Neural crest cell (in vitro differentiated cells): ENCODE results near the gene WDR43. TPM values are rescaled to one million over a fixed set of nuclear protein-coding genes. Genes with fewer than 3 reads are reported as not detected.
A peak's percentile ranks its signal among the peaks of the same experiment; 100 is the strongest.

ENCODE experiments used
- DNase-seq: peaks from one replicate; pipeline ENCODE4 v3.0.0; 2021; ENCODE audit warnings: low read depth, mixed read lengths, low spot score
- H3K27ac Mint-ChIP-seq: one replicate; pipeline ENCODE4 v1.8.0; 2021; ENCODE audit warnings: mild to moderate bottlenecking, mixed read lengths; ENCODE audit not compliant: unreplicated experiment
- H3K27me3 Mint-ChIP-seq: 2 replicates; pipeline ENCODE4 v1.8.0; 2021; ENCODE audit warnings: low read depth, mild to moderate bottlenecking, mixed read lengths
- H3K36me3 Mint-ChIP-seq: 2 replicates; pipeline ENCODE4 v1.8.0; 2021; ENCODE audit warnings: low read depth, mild to moderate bottlenecking, mixed read lengths
- H3K4me1 Mint-ChIP-seq: 2 replicates; pipeline ENCODE4 v1.8.0; 2021; ENCODE audit warnings: mixed read lengths
- H3K4me3 Mint-ChIP-seq: one replicate; pipeline ENCODE4 v1.8.0; 2021; ENCODE audit warnings: mild to moderate bottlenecking, mixed read lengths
- H3K9me3 Mint-ChIP-seq: 2 replicates; pipeline ENCODE4 v1.8.0; 2021; ENCODE audit warnings: mixed read lengths
- total RNA-seq: library from RNA; stranded (reverse); gene quantifications from 2 replicates; pipeline ENCODE4 v1.2.1, GENCODE V29; 2021
- TF ChIP-seq, protein P1 (sequence below): fragments of 200-600 bp; sonication (generic); conservative IDR thresholded peaks from 2 replicates; pipeline ENCODE4 v1.5.0; 2021; ENCODE audit warnings: antibody characterized with exemption, mild to moderate bottlenecking

WDR43 gene
- total RNA-seq, 1 donor from 2014 or later: 70.6 TPM

DNA sequence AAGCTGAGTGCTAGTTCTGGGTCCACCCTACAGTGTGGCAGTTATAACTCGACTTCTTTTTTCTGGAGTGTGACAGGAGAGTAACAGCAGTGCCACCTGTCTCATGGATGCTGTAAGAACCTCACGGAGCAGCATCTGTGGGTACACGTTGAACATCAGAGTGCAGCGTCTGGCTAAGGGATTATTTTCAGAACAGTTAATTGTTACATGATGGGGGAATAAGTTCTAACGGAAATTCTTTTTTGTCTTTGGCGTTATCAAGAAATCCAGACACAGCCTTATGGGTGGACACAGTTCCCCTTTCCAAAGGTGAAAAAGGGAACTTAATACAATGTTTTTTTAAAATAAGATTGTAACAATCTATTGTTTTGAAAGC, 58.4 kb downstream of the WDR43 start:
- no peak for DNase-seq
- TF ChIP-seq, protein P1, sequence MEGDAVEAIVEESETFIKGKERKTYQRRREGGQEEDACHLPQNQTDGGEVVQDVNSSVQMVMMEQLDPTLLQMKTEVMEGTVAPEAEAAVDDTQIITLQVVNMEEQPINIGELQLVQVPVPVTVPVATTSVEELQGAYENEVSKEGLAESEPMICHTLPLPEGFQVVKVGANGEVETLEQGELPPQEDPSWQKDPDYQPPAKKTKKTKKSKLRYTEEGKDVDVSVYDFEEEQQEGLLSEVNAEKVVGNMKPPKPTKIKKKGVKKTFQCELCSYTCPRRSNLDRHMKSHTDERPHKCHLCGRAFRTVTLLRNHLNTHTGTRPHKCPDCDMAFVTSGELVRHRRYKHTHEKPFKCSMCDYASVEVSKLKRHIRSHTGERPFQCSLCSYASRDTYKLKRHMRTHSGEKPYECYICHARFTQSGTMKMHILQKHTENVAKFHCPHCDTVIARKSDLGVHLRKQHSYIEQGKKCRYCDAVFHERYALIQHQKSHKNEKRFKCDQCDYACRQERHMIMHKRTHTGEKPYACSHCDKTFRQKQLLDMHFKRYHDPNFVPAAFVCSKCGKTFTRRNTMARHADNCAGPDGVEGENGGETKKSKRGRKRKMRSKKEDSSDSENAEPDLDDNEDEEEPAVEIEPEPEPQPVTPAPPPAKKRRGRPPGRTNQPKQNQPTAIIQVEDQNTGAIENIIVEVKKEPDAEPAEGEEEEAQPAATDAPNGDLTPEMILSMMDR: no peak
- H3K27ac Mint-ChIP-seq: no peak overlapping the region
- peaks cover 31% of the 10 kb centered on the region for H3K4me1 Mint-ChIP-seq
- H3K9me3 Mint-ChIP-seq: peaks cover 8% of the 10 kb centered on the region
- H3K27me3 Mint-ChIP-seq: peaks cover 20% of the 10 kb centered on the region
- H3K4me3 Mint-ChIP-seq: no peak overlapping the region
- peaks cover 25% of the 10 kb centered on the region for H3K36me3 Mint-ChIP-seq

DNA sequence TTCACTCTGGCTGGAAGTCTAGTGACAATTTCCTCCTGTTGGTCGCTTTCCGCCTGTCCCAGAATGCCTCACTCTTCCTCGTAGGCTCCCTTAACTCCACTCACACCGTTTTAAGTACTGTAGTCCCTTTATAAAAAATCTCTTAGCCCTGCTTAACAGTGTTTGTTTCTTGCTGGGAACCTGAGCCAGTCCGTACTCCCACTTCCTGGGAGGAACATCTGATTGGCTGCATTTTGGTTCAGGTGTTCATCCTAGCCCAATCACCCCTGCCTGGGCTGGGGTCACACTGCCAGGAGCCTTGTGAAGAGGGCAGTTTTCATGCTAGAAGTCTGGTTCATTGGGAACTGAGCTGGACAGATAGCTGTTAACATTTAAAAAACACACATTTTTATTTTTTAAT, 61.0 kb downstream of the WDR43 start:
- TF ChIP-seq, protein P1: no peak
- no peak overlapping the region for H3K4me3 Mint-ChIP-seq
- no peak for DNase-seq

DNA sequence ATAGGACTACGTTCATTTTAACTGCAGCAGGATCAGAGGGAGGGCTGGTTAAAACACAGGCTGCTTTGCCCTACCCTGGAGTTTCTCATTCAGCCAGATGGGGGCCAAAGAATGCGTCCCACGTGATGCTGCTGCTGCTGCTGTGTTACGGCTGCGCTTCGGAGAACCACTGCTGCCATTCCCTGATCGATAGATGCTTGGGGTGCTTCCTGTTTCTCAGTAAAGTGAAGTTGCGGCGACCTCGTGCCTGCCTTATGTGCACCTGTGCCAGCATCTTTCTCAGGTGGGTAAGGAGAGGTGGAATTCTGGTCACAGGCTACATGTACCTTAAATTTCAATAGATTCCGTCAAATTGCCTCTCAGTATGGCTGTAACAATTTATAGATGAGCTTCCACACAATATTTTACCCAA, 62.0 kb downstream of the WDR43 start:
- Mint-ChIP-seq H3K4me3 (peak overlapping the region; percentile 25), H3K4me1 (peaks cover 31% of the 10 kb centered on the region), H3K27me3 (peaks cover 19% of the 10 kb centered on the region), H3K27ac (no peak overlapping the region), H3K36me3 (no peaks in the 10 kb centered on the region), H3K9me3 (no peaks in the 10 kb centered on the region)
- DNase-seq: peak; percentile 48
- TF ChIP-seq, protein P1: peak; percentile 57

More for the DNA sequence above, 61.0 kb downstream of the WDR43 start:
- peaks cover 33% of the 10 kb centered on the region for H3K4me1 Mint-ChIP-seq
- H3K9me3 Mint-ChIP-seq: no peaks in the 10 kb centered on the region
- peaks cover 20% of the 10 kb centered on the region for H3K27me3 Mint-ChIP-seq
- peaks cover 1% of the 10 kb centered on the region for H3K36me3 Mint-ChIP-seq
- no peak overlapping the region for H3K27ac Mint-ChIP-seq

DNA sequence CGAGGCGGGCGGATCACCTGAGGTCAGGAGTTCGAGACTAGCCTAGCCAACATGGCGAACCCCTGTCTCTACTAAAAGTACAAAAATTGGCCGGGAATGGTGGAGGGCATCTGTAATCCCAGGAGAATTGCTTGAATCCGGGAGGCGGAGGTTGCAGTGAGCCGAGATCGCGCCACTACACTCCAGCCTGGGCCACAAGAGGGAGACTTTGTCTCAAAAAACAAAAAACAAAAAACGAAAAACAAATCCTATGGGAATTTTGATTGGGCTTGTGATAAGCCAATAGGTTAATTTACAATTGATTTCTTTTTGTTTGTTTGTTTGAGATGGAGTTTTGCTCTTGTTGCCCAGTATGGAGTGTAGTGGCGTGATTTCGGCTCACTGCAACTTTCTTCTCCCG, 62.4 kb downstream of the WDR43 start:
- TF ChIP-seq, protein P1: peak; percentile 50
- Mint-ChIP-seq H3K27me3 (peaks cover 19% of the 10 kb centered on the region), H3K27ac (no peak overlapping the region), H3K4me1 (peaks cover 26% of the 10 kb centered on the region), H3K4me3 (no peak overlapping the region), H3K36me3 (no peaks in the 10 kb centered on the region), H3K9me3 (no peaks in the 10 kb centered on the region)
- DNase-seq: peak; percentile 29

DNA sequence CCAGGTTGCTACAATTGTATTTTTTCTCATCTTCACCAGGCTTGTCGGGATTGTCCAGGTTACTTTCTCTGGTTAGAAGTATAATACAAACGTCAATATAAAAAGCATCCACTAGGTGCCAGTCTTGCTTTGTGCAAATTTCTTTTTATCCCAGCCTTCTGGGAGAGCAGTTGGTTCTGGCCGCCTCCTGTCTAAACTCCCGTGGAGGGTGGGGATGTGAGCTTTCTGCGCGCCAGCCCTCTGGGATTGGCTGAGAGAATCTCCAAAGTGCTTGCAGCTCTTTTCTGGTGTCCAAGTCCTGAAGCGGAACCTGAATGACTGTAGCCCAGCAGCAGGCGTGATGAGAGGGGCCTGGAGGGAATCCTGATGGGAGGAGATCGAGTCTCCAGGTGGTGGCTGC, 64.2 kb downstream of the WDR43 start:
- TF ChIP-seq, protein P1: peak; percentile 83
- DNase-seq: peak; percentile 55
- H3K27ac Mint-ChIP-seq: no peak overlapping the region
- H3K36me3 Mint-ChIP-seq: no peaks in the 10 kb centered on the region
- H3K4me3 Mint-ChIP-seq: no peak overlapping the region
- H3K9me3 Mint-ChIP-seq: no peaks in the 10 kb centered on the region
- peaks cover 15% of the 10 kb centered on the region for H3K27me3 Mint-ChIP-seq
- peaks cover 22% of the 10 kb centered on the region for H3K4me1 Mint-ChIP-seq

DNA sequence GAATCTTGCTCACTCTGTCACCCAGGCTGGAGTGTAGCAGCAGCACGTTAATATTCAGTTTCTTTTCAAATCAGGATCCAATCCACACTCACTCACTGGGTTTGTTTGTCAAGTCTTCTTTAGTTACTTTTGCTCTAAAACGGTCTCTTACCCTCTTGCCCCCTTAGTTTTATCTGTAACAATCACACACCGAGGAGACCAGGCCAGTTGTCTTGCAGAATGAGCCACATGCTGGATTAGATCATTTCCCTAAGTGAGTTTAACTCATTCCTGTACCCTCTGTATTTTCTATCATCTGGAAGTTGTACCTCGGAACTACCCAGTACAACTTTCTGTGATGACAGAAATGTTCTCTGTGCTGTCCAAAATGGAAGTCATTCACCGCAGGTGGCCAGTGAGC, 65.9 kb downstream of the WDR43 start:
- Mint-ChIP-seq H3K27ac (no peak overlapping the region), H3K9me3 (no peaks in the 10 kb centered on the region), H3K4me1 (peaks cover 17% of the 10 kb centered on the region), H3K4me3 (no peak overlapping the region), H3K27me3 (peaks cover 13% of the 10 kb centered on the region), H3K36me3 (no peaks in the 10 kb centered on the region)
- TF ChIP-seq, protein P1: no peak
- DNase-seq: no peak
